ENCODE data around the gene TOMM22.
"Not testable (repeated sequence)": the region's sequence is repeated elsewhere in the genome, so short reads cannot be mapped to it uniquely, and the experiment has no call there.

TOMM22 gene

GRCh38 chr22:38681582-38682335 is at the start of gene TOMM22:
TOMM22 (plus strand) TSS chr22:38681957; CDS start chr22:38681979, 22 bp downstream.
- DNase-seq = peak; percentile 83 to 87

- DNase-seq = no peak
Measured at GRCh38 chr22:38632528-38632927, 49.2 kb upstream of the TOMM22 start.

DNA sequence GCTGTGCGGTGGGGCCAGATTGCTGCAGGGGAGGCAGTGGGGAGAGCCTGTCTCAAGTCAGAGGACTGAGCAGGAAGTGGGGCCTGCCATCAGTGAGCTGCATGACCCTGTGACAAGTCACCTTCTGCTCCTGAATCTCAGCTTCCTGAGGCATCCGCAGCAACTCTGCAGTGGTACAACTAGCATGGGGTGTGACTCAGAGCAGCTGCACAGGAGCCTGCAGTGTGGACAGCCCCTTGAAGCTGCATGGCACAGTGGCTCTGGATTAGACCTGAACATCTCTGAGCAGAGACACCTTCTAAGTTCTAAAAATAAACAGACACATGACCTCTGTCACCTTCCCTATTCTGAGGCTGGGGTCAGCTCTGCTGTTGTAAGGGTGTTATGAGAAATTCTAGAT is 43.5 kb upstream of the TOMM22 start:
- DNase-seq = no peak

DNA sequence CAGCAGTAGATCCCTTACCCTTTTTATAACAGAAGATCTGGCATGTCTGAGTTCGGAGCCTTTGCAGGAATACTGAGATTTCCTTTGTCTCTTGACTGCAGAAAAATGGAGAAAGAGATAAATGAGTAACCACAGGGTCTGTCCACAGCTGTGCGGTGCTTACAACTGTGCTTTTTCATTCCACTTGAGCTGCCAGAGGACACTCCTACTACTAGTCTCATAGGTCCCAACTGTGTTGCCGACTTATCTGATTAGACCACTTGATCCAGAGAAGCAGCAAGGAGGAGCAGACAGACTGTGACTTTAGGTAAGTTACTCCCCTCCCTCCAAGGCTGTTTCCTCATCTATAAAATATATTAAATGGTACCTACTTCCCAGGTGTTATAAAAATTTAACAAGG is 43.0 kb upstream of the TOMM22 start:
- no peak for DNase-seq

DNA sequence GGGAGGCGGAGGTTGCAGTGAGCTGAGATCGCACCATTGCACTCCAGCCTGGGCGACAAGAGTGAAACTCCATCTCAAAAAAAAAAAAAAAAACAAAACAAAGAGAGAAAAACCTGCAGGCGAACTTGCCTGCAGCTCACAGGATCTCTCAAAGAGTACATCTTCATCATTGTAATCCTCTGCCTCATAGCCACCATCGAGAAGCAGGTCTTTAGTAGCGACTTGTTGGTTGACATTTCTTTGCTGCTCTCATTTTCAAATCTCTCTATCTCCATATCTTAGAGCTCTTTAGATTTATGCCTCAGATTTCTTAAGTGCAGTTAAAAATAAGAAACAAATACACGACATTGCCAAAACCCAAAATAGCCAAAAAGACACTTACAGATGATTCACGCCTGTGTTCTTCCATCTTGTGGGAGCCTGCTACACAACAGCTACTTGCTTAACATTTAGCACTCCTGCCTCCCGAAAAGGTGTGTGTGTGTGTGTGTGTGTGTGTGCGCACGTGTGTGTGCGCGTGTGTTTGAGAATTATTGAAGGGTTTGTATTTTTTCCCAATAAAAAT is 40.2 kb upstream of the TOMM22 start:
- no peak for DNase-seq

- DNase-seq = not testable (repeated sequence)
Measured at GRCh38 chr22:38644245-38644644, 37.5 kb upstream of the TOMM22 start.

DNA sequence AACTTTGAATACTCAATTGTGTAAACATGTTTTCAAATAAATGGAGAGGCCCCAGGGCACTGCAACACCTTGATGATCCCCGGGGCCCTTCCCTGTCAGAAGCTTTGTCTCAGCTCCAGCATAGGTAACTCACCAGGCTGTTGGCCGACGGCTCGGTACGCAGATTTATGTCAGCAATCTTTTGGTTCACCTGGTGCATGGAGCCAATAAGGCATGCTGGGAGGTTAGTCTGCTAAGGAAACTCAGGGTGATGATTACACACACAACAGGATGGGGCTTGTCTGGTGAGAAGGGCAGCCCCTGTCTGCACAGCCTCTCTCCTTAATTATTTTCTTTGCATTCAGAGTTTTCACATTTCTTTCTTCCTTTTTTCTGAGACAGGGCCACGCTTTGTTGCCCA is 36.3 kb upstream of the TOMM22 start:
- no peak for DNase-seq

DNA sequence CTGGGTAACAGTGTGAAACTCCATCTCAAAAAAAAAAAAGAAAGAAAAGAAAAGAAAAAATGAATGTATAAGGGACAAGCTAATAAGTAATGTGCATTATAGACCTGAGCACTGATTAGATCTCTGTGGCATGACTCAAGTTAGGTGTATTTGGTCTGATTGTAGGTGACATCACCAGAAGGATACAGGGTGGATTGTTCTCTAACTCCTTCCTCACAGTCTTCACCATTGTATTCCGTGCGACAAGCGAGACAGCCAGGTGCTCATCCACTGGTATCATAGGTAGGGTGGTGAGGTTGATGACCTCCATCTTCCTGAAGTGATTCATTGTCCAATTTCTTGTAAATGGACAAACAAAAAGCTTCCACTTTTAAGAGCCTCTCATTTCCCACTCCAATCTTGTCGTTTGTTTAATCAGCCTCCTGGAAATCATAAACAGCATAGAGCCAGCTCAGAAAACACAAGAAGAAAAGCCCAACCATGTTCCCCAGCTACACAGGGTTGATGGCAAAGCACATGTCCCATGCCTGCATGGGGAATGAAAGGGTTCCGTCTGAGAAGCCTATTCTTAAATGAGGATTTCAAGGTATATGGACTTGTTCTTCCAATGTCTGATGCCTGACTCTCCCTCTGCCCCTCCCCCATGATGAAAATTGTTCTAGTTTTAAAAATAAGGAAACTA is 31.8 kb upstream of the TOMM22 start:
- no peak for DNase-seq

DNA sequence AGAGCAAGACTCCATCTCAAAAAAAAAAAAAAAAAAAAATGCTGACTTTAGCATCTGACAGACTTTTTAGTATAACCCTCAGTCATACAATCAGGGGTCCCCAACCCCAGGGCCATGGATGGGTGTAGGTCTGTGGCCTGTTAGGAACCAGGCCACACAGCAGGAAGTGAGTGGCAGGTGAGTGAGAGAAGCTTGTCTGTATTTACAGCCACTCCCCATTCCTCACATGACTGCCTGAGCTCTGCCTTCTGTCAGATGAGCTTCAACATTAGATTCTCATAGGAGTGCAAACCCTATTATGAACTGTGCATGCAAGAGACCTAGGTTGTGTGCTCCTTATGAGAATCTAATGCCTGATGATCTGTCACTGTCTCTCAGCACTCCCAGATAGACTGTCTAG is 28.9 kb upstream of the TOMM22 start:
- no peak for DNase-seq

- DNase-seq = no peak
Measured at GRCh38 chr22:38653741-38654140, 28.0 kb upstream of the TOMM22 start.

DNA sequence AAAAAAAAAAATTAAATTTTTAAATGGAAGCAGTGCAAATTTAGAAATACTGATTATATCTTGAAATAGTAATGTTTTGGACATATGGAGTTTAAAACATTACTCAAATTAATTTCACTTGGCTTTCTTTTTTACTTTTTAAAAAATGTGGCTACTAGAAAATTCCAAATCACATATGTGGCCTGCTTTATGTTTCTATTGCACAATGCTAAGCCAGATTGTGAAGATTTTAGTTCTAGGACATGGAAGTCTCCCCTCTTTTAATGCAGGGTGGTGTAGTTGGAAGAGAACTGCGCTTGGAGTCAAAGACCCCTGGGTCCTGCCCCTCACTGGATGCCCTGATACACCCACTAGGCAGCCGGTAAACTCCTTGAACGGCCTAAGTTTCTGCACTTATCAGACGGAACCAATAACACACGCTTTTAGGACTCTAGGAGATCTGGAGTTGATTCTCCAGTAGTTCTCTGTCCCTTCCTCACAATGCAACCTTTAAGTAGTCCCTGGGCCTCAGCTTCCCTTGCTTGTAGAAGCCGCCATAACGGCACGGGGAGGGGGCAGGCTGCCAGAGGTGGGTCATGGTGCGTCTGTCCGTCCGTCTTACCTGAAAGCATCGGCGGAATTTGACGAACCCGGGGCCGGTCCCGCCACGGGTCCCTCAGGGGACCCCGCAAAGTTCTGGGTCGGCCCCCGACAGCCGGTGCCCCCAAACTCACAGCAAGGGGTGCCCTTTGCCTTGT is 26.1 kb upstream of the TOMM22 start:
- no peak for DNase-seq

DNA sequence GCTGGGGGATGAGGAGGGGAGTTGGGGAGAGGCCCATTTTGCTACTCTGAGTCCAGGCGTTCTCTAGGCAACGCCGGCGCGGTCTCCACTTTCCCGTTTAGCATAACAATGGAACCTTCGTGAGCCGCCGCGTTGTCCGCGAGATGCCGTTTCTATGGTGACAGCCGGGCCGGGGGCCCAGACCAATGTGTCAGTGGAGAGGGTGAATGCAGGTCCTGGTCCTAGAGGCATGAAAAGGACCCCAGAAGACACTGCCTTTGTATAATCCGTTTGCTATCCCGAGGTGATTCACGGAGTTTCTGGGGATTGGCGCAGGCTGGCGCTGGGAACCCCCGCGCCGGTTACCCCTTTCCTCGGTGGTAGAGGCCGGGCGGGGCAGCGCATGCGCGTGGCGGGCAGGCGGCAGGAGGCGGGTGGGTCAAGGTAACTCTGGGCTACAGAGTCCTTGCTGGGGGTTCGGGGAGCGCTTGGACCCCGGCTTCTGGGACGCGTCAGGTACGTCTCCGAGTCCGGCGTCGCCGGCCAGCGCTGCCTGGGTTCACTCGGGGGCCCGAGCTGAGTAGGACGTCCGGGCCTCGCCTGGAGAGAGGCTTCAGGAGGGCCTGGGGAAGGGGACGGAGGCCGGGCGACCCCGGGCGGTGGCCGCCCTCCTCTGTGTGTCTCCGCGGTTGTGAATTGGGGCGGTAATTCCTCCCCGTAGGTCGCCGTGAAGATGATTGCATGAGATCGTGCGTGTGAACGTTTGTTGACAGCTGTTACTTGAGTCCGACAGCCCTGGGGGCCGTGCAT is 25.3 kb upstream of the TOMM22 start, which contains the start of the genes CBY1 and FAM227A:
TSS of gene CBY1 (plus strand) at position 383 of the 789 bp plus-strand sequence. CDS start 11,417 bp downstream, outside the sequence.
TSS of gene FAM227A (minus strand) at position 137 of the 789 bp plus-strand sequence. CDS start 6,224 bp downstream, outside the sequence.
- DNase-seq = peak; percentile 85 to 88

GRCh38 chr22:38657045-38657909 is 24.5 kb upstream of the TOMM22 start:
- peak; percentile 45 to 61 for DNase-seq

- no peak for DNase-seq
Measured at GRCh38 chr22:38674888-38675287, 6.9 kb upstream of the TOMM22 start.

DNA sequence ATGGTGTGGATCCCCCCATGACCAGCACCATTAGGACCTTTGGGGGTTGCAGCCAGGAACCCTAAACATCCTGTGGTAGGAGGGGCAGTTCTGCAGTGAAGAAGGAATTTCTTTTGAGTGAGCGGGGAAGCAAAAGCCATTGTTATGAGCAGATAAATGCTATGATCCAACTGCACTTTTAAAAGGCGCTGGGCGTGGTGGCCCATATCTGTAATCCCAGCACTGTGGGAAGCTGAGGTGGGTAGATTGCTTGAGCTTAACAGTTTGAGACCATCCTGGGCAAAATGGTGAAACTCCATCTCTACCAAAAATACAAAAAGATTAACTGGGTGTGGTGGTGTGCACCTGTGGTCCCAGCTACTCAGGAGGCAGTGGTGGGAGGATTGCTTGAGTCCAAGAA is 5.9 kb upstream of the TOMM22 start:
- no peak for DNase-seq

DNA sequence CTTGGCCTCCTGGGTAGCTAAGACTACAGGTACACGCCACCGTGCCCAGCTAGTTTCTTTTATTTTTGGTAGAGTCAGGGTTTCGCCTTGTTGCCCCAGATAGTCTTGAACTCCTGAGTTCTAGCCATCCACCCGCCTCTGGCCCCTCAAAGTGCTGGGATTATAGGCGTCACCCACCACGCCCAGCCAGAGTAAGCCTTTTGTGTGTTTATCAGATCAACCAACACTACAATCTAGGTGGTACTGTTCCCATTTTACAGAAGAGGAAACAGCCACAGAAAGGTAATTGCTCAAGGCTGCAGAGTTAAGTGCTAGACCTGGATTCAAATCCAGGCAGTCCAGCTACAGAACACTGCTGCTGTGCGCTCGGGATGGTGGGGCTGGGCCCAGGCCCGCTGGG is 3.1 kb downstream of the TOMM22 start:
- no peak for DNase-seq

GRCh38 chr22:38685761-38686160 is 4.0 kb downstream of the TOMM22 start:
- no peak for DNase-seq

- DNase-seq = no peak
Measured at GRCh38 chr22:38689651-38690050, 7.9 kb downstream of the TOMM22 start.

DNA sequence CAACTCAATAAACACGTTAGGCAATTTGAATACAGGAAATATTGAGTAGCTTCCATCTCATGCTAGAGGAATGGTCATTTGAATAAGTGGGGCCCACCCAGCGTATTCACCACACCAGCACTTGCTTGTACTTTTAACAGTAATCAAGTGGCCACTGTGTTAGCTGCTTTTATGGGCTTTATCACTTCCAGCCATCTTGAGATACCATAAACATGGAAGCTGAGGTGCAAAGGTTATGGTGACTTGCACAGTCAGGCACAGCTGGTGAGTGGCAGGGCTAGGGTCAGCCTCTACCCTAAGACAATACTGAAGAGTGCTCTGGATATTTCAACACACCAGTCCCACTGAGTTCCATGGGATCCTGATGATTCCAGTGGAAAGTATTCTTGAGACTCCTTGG is 12.3 kb downstream of the TOMM22 start:
- no peak for DNase-seq

GRCh38 chr22:38694940-38695339 is 13.2 kb downstream of the TOMM22 start:
- DNase-seq = no peak
